Smooth muscle cell (in vitro differentiated cells): ENCODE measurements around the gene NT5C1B. TPM values are rescaled to one million over a fixed set of nuclear protein-coding genes. Genes with fewer than 3 reads are reported as not detected.

Experiments used
- DNase-seq: peaks from one replicate; lab custom pipeline; 2025; ENCODE audit not compliant: unreplicated experiment; lab: John Stamatoyannopoulos, UW
- H2AFZ ChIP-seq: fragments of 200-600 bp; sonication (generic); 2 replicates; pipeline ENCODE4 v1.6.0; 2016; ENCODE audit warnings: antibody characterized with exemption, low read depth, mild to moderate bottlenecking
- H3F3A ChIP-seq: fragments of 200-600 bp; sonication (generic); 2 replicates; pipeline ENCODE4 v1.6.0; 2017; ENCODE audit warnings: antibody characterized with exemption, low read depth
- H3K27ac ChIP-seq: fragments of 200-600 bp; sonication (generic); 2 replicates; pipeline ENCODE4 v1.5.1; 2016; ENCODE audit warnings: low read depth, mild to moderate bottlenecking
- H3K27me3 ChIP-seq: fragments of 200-600 bp; sonication (generic); 2 replicates; pipeline ENCODE4 v1.6.1; 2016; ENCODE audit warnings: low read depth, mild to moderate bottlenecking
- H3K36me3 ChIP-seq: fragments of 200-600 bp; sonication (generic); 2 replicates; pipeline ENCODE4 v1.5.1; 2016; ENCODE audit warnings: low read depth
- H3K4me1 ChIP-seq: fragments of 200-600 bp; sonication (generic); 2 replicates; pipeline ENCODE4 v1.5.1; 2016; ENCODE audit warnings: low read depth
- H3K4me2 ChIP-seq: fragments of 200-600 bp; sonication (generic); 2 replicates; pipeline ENCODE4 v1.6.0; 2016; ENCODE audit warnings: mild to moderate bottlenecking
- H3K4me3 ChIP-seq: fragments of 200-600 bp; sonication (generic); 2 replicates; pipeline ENCODE4 v1.5.1; 2016; ENCODE audit warnings: mild to moderate bottlenecking
- H3K79me2 ChIP-seq: fragments of 200-600 bp; sonication (generic); 2 replicates; pipeline ENCODE4 v1.6.0; 2016; ENCODE audit warnings: low read depth, mild to moderate bottlenecking
- H3K9ac ChIP-seq: fragments of 200-600 bp; sonication (generic); 2 replicates; pipeline ENCODE4 v1.6.0; 2016; ENCODE audit warnings: low read depth
- H3K9me3 ChIP-seq: fragments of 200-600 bp; sonication (generic); replicated peaks from 2 replicates; pipeline ENCODE4 v1.5.1; 2016; ENCODE audit warnings: low read depth
- H4K20me1 ChIP-seq: fragments of 200-600 bp; sonication (generic); 2 replicates; pipeline ENCODE4 v1.6.0; 2016; ENCODE audit warnings: low read depth
- CTCF ChIP-seq: fragments of 200-600 bp; sonication (generic); IDR thresholded peaks from 2 replicates; pipeline ENCODE4 v1.5.1; 2017; ENCODE audit warnings: borderline replicate concordance, mild to moderate bottlenecking, antibody characterized with exemption; ENCODE audit not compliant: insufficient read depth, poor library complexity, severe bottlenecking
- WGBS: methylation state at CpG from one replicate; pipeline ENCODE4 v1.1.7; 2016; ENCODE audit warnings: low lambda C conversion rate; 5-methylcytosine and 5-hydroxymethylcytosine counted together
- polyA plus RNA-seq: library from polyadenylated mRNA; unstranded; fragments of >200 nt; fragmentation: Nextera tagmentation; extraction: Ambion mirVana; gene quantifications from 2 replicates; pipeline ENCODE4 v1.2.1, GENCODE V29; 2016
- total RNA-seq: library from RNA; depleted of rRNA; stranded (reverse); fragments of >200 nt; gene quantifications from 2 replicates; pipeline ENCODE4 v1.2.3, GENCODE V29; 2014

Gene NT5C1B
- total and polyA plus RNA-seq, 2 experiments from 2014 or later, result not detected

- Histone ChIP-seq H4K20me1 (no peaks in the 10 kb centered on the region), H3K4me3 (no peak overlapping the region), H3K36me3 (no peaks in the 10 kb centered on the region), H2AFZ (no peak overlapping the region), H3K27me3 (no peaks in the 10 kb centered on the region), H3K79me2 (no peaks in the 10 kb centered on the region), H3K9ac (no peak overlapping the region), H3K9me3 (no peaks in the 10 kb centered on the region), H3K27ac (no peak overlapping the region), H3K4me2 (no peak overlapping the region), H3F3A (no peaks in the 10 kb centered on the region), H3K4me1 (no peaks in the 10 kb centered on the region)
- 95% methylated on average over 2 of the region's 2 CpGs for WGBS
- TF ChIP-seq CTCF, result no peak
- DNase-seq, result no peak
These were observed 40.3 kb downstream of the NT5C1B start for GRCh38 chr2:18549083-18549482.

GRCh38 chr2:18548621-18549020 is 40.7 kb downstream of the NT5C1B start:
- no peaks in the 10 kb centered on the region for H4K20me1 ChIP-seq
- no peaks in the 10 kb centered on the region for H3K9me3 ChIP-seq
- DNase-seq, result no peak
- no peak for TF ChIP-seq CTCF
- H3K27me3 ChIP-seq, result no peaks in the 10 kb centered on the region
- H3F3A ChIP-seq, result no peaks in the 10 kb centered on the region
- H3K9ac ChIP-seq, result no peak overlapping the region
- H3K4me2 ChIP-seq, result no peak overlapping the region
- H3K27ac ChIP-seq, result no peak overlapping the region
- no peaks in the 10 kb centered on the region for H3K79me2 ChIP-seq
- H3K4me1 ChIP-seq, result no peaks in the 10 kb centered on the region
- H2AFZ ChIP-seq, result no peak overlapping the region
- 94% methylated on average over 1 of the region's 1 CpG for WGBS
- H3K36me3 ChIP-seq, result no peaks in the 10 kb centered on the region
- no peak overlapping the region for H3K4me3 ChIP-seq

- H3K9me3 ChIP-seq, result no peaks in the 10 kb centered on the region
- no peak for DNase-seq
- H3F3A ChIP-seq, result no peaks in the 10 kb centered on the region
- no peaks in the 10 kb centered on the region for H3K27me3 ChIP-seq
- H3K79me2 ChIP-seq, result no peaks in the 10 kb centered on the region
- TF ChIP-seq CTCF, result no peak
- H3K36me3 ChIP-seq, result no peaks in the 10 kb centered on the region
- no peak overlapping the region for H3K27ac ChIP-seq
- no peaks in the 10 kb centered on the region for H3K4me1 ChIP-seq
- 50% methylated on average over 2 of the region's 2 CpGs for WGBS
- no peaks in the 10 kb centered on the region for H4K20me1 ChIP-seq
- H3K4me3 ChIP-seq, result no peak overlapping the region
- H3K9ac ChIP-seq, result no peak overlapping the region
- no peak overlapping the region for H2AFZ ChIP-seq
- H3K4me2 ChIP-seq, result no peak overlapping the region
These were observed 42.8 kb downstream of the NT5C1B start for GRCh38 chr2:18546567-18546966.

- TF ChIP-seq CTCF, result no peak
- DNase-seq, result no peak
- Histone ChIP-seq H3K27me3 (no peaks in the 10 kb centered on the region), H4K20me1 (no peaks in the 10 kb centered on the region), H3K36me3 (no peaks in the 10 kb centered on the region), H3K27ac (no peak overlapping the region), H3K79me2 (no peaks in the 10 kb centered on the region), H3K4me2 (no peak overlapping the region), H3K9ac (no peak overlapping the region), H3K9me3 (no peaks in the 10 kb centered on the region), H2AFZ (no peak overlapping the region), H3K4me3 (no peak overlapping the region), H3K4me1 (no peaks in the 10 kb centered on the region), H3F3A (no peaks in the 10 kb centered on the region)
- 71% methylated on average over 4 of the region's 4 CpGs for WGBS
These were observed 44.0 kb downstream of the NT5C1B start for GRCh38 chr2:18545384-18545783.
